HG03064 (cell line): Measurements from ENCODE around the gene DOCK11.

ENCODE experiments used
- ATAC-seq: cut with Tn5 transposase; IDR thresholded peaks from one replicate; pipeline ENCODE4 v1.9.1; 2021; ENCODE audit warnings: low read depth; ENCODE audit not compliant: unreplicated experiment

Gene DOCK11

DNA sequence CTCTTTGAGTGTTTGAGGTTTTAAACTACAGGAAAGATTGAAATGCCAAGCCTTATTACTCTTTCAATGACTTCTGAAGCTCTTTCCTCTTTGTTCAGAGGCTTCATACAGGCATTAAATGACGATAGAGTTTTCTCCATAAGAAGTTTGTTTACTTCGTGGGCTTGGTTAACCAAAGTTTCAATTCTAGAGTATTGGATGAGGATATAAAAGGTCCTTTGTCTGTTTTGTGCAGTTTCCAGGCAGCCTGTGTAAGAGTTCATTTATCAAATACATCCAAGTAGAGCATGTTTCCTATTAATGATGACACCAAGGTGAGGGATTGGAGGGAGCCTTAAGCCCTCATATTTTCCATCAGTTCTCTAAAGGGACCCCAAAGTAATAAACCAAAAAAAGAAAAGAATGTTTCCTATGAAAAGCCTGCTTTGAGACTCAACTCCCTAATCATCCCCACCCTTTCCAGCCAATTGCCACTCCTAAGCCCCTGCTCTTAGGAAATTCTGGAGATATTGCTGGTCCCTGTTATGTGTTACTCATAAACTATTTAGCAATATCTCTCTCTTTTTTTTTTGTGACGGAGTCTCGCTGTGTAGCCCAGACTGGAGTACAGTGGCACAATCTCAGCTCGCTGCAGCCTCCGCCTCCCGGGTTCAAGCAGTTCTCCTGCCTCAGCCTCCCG, 125.6 kb downstream of the DOCK11 start:
- no peak for ATAC-seq

DNA sequence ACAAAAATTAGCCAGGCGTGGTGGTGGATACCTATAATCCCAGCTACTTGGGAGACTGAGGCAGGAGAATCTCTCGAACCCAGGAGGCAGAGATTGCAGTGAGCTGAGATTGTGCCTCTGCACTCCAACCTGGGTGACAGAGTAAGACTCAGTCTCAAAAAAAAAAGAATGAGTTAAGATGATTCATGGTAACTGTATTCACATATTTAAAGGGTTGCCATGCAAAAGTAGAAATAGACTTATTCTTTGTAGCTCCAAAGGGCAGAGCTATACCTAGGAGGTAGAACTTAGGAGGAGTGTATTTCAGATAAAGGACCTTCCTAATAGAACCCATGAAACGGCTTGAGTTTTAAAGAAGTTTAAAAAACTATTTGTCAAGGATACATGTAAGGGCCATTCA, 127.4 kb downstream of the DOCK11 start:
- no peak for ATAC-seq

DNA sequence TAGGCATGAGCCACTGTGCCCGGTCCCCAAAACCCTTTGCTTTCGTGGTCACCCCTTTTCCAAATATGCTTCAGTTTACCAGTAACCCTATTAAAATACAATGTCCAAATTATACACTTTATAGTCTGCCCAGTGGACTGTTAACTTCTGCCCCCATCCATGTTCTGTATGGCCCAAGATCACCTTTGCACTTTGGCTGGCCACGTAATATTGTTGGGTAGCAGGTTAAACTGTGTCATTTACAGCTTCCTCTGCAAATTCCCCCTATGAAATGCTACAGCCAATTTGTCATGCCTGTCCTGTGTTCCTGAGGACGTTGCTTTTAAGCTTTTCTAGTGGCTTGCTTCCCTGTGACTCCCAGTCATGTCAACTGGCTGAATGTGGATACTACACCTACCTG, 130.7 kb downstream of the DOCK11 start:
- ATAC-seq, result no peak

DNA sequence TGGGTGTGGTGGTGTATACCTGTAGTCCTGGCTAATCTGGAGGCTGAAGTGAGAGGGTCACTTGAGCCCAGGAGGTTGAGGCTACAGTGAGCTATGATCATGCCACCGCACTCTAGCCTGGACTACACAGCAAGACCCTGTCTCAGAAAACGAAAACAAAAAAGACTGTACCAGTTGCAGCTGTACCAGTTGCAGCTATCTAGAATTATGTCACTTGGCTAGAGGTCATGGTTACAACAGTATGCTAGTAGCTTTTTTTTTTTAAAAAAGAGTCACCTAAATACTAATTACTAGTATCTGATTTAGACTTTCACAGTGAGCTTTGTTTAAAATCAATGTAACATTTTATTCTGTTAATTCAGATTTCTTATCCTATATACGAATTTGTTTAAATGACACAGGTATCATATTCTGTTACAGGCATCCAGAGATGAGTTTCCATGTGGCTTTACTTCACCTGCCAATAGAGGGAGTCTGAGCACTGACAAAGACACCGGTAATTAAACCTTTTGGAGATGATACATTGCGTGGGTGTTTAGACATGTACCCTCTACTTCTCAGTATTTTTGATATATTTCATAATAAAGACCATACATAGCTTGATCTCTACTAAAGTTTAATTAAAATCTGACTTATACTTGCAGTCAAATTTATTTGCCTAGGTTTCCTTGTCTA, 131.6 kb downstream of the DOCK11 start:
- ATAC-seq, result no peak

DNA sequence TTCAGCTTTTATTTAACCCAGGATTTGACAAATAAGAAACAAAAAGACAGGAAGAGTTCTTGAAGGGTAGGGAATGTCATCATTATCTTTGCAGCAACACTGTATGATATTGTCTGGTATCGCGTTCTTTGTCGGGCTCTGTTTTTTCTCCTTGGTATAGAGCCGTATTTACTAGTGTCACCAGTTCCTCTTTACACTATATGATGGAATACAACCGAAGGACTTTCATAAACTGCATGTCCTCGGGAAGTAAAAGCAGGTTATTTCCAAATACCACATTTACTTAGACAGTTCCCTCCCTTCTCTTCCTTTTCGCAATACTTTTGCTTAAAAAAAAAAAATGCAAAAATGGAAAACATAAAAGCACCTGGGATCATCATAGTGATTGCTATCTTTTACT, 135.2 kb downstream of the DOCK11 start:
- ATAC-seq, result no peak

DNA sequence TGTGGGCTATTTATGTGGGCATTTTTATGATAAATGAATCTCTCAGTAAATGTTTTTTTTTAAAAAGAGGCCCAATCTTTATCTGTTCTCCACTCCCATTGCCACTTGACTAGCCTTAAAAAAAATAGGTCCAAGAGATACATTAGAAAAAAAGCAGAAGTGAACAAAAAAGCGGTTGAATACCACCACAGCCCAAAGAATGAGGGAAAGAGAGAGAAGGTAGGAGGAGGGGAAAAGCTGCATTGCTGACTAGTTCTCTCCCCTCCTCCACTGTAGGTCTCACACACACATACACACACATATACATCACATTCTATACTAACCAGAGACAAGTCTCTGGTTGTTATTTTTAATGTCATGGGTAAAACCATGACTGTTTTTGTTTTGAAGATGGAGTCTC, 136.0 kb downstream of the DOCK11 start:
- no peak for ATAC-seq

DNA sequence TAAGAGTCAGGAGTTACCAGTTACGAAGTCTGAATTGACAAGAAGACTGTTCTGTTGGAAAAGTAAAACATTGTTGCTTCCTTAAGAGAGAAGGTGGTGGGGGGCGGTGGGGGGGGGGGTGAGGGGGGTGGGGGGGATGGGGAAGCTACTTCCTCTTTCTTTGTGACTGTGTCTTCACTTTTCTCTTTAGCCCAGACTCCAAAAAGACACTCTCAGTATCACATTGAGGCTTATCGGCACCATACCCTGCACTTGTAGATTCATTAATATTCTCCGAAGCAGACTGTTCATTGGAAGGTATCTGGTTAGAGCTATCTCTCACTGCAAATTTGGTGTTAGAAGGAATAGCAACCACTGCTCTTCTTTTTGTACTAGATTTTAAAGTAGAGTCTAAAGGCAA, 137.2 kb downstream of the DOCK11 start:
- ATAC-seq, result no peak

DNA sequence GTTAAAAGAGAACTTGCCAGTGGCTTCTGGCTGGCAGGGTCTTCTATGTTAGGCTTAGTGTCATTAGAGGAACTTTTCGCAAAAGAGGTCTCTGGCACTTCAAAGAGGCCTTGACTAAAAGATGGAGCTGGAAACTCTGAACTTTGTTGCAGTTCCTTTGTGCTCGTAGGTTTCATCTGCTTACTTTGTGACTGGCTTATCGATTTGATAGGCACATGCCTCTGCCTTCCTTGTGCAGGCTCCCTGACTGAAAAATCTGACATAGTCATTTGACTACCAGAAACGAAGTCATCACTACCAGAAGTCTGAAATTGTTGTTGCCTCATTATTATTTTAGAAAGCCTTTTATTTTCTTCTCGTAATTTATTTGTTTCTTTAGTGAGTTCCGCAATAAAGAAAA, 137.9 kb downstream of the DOCK11 start:
- ATAC-seq, result no peak

DNA sequence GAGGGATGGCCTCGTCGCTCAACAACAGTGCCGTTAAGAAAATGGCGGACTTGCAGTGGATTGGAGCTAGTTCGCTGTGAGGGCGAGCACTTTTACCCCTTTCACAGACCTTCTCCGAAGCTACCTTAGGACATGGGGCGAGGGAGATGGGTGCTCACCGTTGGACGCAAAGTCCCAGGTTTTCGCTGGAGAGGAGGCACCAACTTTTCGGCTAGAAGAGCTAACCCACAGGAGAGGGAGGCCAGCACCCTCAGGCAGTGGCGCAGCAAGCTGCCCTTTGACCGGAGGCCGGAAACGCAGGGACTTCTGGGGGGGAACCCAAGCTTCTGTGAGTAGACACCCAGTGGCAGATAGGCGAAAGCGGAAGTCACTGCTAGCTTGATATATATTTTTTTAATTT, 138.7 kb downstream of the DOCK11 start:
- no peak for ATAC-seq

DNA sequence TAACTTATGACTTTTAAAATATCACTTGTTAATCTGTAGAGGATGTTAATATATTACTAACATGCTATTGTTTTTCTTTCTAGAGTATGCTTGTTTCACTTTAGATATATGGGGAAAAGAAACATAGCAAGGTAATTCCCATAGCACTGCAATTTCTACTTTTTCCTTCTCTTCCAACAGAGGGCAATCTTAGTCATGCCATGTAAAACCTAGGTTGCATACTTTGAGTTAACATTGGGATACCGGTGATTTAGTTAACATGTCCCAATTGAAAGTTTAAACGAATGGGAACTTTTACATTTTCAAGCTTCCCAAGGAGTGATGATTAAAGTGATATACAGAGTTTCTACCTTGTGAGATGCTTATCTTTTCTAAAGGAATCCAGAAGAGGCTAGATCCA, 142.4 kb downstream of the DOCK11 start:
- ATAC-seq, result no peak

DNA sequence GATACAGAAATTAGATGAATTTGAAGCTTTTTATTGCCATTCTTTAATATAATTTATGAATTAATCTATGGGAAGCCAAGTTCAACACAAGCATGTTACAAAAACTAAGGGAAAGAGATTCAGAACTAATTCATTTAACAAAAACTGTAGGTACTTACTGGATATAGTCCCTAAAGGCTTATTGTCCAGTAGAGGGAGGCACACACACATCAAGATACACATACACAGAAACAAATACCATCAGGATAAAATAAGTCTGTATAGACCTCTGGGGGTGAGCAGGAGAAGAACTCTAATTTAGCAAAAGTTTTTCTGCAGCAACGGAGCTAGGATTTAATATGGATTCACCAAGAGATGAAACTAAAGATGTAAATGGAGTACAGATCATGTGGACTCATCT, 148.8 kb downstream of the DOCK11 start:
- no peak for ATAC-seq

DNA sequence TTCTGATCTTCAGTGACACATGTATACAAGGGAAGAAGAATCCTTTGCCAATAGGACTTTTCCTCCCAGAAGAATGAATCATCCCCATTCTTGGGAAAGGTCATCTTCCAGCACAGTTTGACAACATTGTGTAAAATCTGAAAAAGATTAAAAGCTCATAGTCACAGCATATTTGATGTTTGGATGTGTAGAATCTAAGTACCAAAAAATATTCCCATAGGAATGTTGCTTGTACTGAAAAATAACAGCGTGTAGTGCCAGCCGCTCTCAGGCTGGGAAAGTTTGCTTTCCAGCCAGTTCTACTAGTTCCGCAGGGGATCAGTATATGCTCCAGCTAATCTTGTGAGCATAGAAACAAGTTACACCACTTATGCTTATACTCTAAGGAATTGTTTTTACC, 157.1 kb downstream of the DOCK11 start:
- ATAC-seq, result no peak

DNA sequence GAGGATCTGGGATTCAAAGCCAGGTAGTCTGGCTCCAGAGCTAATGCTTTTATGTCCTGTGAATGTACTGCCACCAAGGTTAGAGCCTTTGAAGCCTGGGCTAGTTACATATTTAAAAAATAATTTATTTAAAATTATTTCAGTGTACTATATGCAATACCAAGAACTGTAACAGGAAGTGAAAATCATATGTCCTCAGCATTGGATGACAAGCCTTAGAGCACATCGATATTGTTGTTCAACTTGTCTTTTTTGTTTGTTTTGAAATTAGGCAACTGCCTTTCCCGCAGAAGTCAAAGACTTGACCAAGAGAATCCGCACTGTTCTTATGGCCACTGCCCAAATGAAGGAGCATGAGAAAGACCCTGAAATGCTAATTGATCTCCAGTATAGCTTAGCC, 158.7 kb downstream of the DOCK11 start:
- ATAC-seq, result no peak

DNA sequence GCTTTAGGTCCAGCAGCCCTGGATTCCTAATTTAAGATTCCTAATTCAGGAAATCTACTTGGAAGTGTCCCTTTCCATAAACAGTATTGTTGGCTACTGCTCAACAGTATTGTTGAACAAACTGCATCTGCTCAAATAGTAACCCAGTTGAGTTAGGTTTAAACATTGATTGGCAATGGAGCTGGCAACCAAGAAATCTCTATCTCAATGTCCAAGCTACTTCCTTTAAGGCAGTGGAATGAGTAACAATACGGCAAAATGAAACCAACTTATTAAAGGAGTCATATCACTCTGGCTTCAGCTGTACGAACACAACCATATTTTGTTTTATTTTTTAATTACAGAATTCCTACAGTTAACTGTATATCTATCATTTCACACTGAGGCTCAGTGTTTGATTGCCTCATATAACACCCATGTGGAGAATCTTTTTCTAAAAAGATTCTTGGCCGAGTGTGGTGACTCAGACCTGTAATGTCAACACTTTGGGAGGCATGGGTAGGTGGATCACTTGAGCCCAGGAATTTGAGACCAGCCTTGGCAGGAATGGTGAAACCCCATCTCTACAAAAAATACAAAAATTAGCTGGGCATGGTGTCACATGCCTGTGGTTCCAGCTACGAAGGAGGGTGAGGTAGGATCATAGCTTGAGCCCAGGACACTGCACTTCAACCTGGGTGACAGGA, 160.1 kb downstream of the DOCK11 start:
- ATAC-seq, result no peak

DNA sequence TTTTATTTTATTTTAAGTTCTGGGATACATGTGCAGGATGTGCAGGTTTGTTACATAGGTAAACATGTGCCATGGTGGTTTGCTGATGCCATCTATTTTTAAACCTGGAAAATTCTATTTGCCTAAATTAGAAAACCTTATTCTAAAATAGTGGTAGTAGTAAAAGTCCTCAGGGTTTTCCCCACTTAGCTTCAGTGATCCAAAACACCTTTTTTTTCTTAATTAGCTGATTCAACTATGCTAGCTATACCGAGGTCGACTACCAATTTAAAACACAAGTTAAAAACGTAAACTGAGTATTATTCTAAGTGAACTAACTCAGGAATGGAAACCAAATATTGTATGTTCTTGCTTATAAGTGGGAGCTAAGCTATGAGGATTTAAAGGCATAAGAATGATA, 161.8 kb downstream of the DOCK11 start:
- ATAC-seq, result no peak

DNA sequence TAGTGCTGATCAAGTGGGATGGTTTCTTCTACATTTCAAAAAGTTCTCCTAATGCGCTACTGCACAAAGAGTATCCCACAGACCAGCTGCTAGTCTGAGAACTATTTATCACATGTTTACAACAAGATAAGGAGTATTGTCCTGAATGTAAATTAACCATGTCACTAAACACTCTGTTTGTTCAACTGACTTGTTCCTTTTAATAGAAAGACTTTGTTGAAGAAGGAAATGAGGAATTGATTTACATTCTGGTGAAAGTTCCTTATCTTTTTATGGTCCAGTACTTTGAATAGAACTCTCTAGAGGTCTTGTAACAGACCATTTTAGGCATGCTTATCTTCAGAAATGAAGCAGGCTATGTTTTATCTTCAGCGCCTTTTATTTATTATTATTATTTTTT, 164.5 kb downstream of the DOCK11 start:
- ATAC-seq, result no peak

DNA sequence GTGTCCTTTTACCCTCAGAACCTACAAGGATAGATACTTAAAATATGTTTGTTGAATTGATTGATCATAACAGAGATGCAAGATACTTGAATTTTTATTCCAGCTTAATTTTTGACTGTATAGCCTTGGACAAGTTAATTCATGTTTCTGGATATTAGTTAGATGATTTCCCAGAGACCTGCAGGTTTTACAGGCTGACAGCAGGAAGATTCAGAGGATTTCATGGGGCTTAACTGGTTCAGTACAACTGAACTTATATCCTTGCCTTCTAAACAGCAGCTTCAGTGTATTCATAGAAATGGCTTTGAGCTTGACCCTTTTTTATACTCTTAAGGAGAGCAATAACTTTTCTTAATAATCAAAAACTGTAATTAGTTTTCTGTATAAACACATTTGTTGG, 169.6 kb downstream of the DOCK11 start:
- ATAC-seq, result no peak

DNA sequence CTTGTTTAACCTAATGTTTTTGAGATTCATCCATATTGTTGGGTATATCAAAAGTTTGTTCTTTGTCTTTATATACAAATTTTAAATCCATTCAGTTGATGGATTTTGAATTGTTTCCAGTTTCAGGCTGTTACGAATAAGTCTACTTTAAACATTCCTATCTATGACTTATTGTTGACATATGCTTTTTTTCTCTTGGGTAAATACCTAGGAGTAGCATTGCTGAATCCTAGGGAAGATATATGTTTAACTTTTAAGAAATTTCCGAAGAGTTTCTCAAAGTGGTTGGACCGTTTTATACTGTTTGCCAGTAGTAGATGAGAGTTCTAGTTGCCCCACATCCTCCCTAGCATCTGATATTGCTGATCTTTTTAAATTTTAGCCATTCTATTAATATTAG, 170.9 kb downstream of the DOCK11 start:
- ATAC-seq, result no peak

DNA sequence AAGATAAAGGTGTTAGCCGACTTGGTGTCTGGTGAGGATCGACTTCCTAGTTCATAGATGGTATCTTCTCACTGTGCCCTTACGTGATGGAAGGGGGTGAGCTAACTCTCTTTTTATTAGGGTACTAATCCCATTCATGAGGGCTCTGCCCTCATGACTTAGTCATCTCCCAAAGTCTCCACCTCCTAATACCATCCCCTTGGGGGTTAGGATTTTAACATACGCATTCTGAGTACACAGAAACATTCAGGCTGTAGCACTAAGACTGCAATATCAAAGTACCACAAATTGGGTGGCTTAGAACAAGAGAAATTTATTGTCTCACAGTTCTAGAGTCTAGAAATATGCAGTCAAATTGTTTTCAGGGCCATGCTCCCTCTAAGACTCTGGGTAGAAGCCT, 173.8 kb downstream of the DOCK11 start:
- ATAC-seq, result no peak

DNA sequence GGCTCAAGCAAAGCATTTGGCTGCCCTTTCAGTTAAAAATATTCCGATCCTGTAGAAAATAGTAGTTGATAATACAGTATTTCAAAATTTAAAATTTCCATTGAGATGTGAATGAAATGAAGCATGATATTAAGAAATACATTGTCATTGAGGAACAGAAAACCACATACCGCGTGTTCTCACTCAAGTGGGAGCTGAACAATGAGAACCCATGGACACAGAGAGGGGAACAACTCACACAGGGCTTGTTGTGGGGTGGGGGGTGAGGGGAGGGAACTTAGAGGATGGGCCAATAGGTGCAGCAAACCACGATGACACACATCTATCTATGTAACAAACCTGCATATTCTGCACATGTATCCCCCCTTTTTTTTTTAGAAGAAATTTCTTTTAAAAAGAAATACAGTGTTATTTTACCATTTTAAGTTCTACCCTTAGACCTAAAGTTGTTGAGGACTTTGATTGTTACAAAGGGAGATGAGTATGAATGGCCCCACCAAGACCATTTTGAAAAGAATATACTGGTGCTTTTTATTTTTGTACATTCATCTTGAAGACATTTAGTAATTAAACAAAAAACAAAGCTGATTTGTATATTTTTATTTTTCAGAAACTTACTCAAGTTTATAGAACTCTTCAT, 179.8 kb downstream of the DOCK11 start:
- no peak for ATAC-seq

DNA sequence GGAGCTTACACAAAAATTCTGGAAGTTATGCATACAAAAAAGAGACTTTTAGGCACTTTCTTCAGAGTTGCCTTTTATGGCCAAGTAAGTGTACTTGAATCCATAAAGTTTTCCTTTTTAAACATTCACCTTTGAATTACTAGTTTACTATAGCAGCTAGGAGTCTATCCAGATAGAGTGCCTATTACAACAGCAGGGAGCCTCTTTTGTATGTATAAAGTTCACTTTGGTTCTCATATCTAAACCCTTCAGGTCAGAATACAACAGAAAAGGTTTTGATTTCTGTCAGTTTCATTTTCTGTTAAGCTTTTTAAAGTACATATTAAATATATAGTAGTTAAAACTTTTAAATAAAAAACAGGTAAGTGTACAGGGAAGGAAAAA, 180.3 kb downstream of the DOCK11 start:
- no peak for ATAC-seq

DNA sequence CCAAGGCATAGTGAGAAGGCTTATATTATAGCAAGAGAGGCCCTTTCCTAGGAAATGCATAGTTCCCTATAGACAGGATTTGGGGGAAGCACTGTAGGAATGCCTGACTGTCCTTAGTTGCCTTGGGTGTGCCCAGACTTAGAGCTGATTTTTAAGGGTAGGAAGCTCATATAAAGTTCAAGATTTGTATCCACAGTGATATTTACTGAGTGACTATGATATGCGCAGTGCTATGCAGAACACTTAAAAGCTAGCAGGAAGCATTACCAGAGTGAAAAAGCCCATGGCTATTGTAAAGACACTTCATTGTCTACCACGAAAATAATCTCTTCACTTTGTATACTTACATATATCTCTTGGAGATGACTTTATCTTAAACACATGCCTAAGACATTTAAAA, 181.7 kb downstream of the DOCK11 start:
- no peak for ATAC-seq
